ENCODE data around the gene DTX4. TPM values are rescaled to one million over a fixed set of nuclear protein-coding genes. Genes with fewer than 3 reads are reported as not detected.

DTX4 gene
- polyA plus RNA-seq, 6 donors from 2014 or later, result 7.1 to 21.0 (median 12.9) TPM

GRCh38 chr11:59254286-59254685 lies 82.4 kb downstream of the DTX4 start:
- Mint-ChIP-seq H3K36me3 (no peaks in the 10 kb centered on the region), H3K4me1 (peaks cover 28 to 32% (median 28%) of the 10 kb centered on the region in 3 donors), H3K27ac (peak overlapping the region in 4 of 6 donors; percentile 2 to 91 (median 70)), H3K4me3 (peak overlapping the region in 6 of 8 donors; percentile 2 to 42 (median 33)), H3K27me3 (no peaks in the 10 kb centered on the region), H3K9me3 (peaks cover 0 to 3% (median 0%) of the 10 kb centered on the region in 7 donors)
- DNase-seq (no peak), ATAC-seq (ENCODE audit: low read depth in 2 of 2) (no peak)

- DNase-seq (no peak), ATAC-seq (ENCODE audit: low read depth in 2 of 2) (no peak)
- peak overlapping the region in 4 of 6 donors; percentile 12 to 91 (median 73) for H3K27ac Mint-ChIP-seq
- no peaks in the 10 kb centered on the region for H3K27me3 Mint-ChIP-seq
- peaks cover 0 to 3% (median 0%) of the 10 kb centered on the region in 7 donors for H3K9me3 Mint-ChIP-seq
- H3K4me1 Mint-ChIP-seq, result peaks cover 33 to 41% (median 35%) of the 10 kb centered on the region in 3 donors
- no peaks in the 10 kb centered on the region for H3K36me3 Mint-ChIP-seq
- H3K4me3 Mint-ChIP-seq, result peak overlapping the region in 1 of 8 donors; percentile 30
Observed at GRCh38 chr11:59255281-59255680, 83.3 kb downstream of the DTX4 start.

Other genes with a start within 250 kb of the DTX4 start
- gene GLYATL1, start 232.6 kb upstream of the DTX4 start, polyA plus RNA-seq (ENCODE audit: low read depth in 6 of 6), result under 1 TPM in 5 of 6 donors, not detected in 1; 0.15 to 0.79 (median 0.31) TPM
- gene GLYATL1B, start 85.8 kb upstream of the DTX4 start, polyA plus RNA-seq (ENCODE audit: low read depth in 6 of 6), result 1 to 10 TPM in 4 of 6 donors, under 1 TPM in 1, not detected in 1; 0.52 to 2.4 (median 1.6) TPM
- 10 to 100 TPM in 5 of 6 donors, 1 to 10 TPM in 1; 9.4 to 69.2 (median 10.4) TPM for gene FAM111B, start 64.9 kb upstream of the DTX4 start, polyA plus RNA-seq (ENCODE audit: low read depth in 6 of 6)
- gene FAM111A, start 29.3 kb upstream of the DTX4 start, polyA plus RNA-seq (ENCODE audit: low read depth in 6 of 6), result 10 to 100 TPM; 32.9 to 61.6 (median 44.7) TPM
- gene MPEG1, start 40.8 kb downstream of the DTX4 start, polyA plus RNA-seq (ENCODE audit: low read depth in 6 of 6), result 10 to 100 TPM; 40.6 to 96.5 (median 79.1) TPM
- gene OR5AN1, start 186.8 kb downstream of the DTX4 start, polyA plus RNA-seq (ENCODE audit: low read depth in 6 of 6), result not detected

Data from naive B cell (primary cell).